ENCODE data around the gene MMP24.
A peak's percentile ranks its signal among the peaks of the same experiment; 100 is the strongest.

The MMP24 gene

GRCh38 chr20:35281506-35282101 is 55.1 kb downstream of the MMP24 start:
- no peak for DNase-seq

GRCh38 chr20:35283441-35284266 is 57.2 kb downstream of the MMP24 start:
- DNase-seq: peak; percentile 47

- DNase-seq: peak; percentile 85
Observed at GRCh38 chr20:35284267-35284991, 57.9 kb downstream of the MMP24 start, which contains the start of gene EIF6. EIF6 (minus strand) TSS chr20:35284772; CDS start chr20:35284487, 285 bp downstream.

- no peak for DNase-seq
Observed at GRCh38 chr20:35284992-35285805, 58.7 kb downstream of the MMP24 start.

GRCh38 chr20:35285806-35286076 is 59.3 kb downstream of the MMP24 start:
- DNase-seq: peak; percentile 47

- no peak for DNase-seq
Observed at GRCh38 chr20:35286077-35286898, 59.8 kb downstream of the MMP24 start.

- no peak for DNase-seq
Observed at GRCh38 chr20:35286899-35287508, 60.5 kb downstream of the MMP24 start.

- DNase-seq: no peak
Observed at GRCh38 chr20:35287509-35288324, 61.2 kb downstream of the MMP24 start.

GRCh38 chr20:35288325-35289060 is 62.0 kb downstream of the MMP24 start:
- no peak for DNase-seq

GRCh38 chr20:35290186-35290886 is 63.8 kb downstream of the MMP24 start:
- no peak for DNase-seq

GRCh38 chr20:35290887-35291417 is 64.5 kb downstream of the MMP24 start:
- no peak for DNase-seq

GRCh38 chr20:35291654-35292503 is 65.4 kb downstream of the MMP24 start, which contains the start of gene FAM83C:
FAM83C (minus strand) TSS chr20:35292425; CDS start chr20:35292304, 121 bp downstream.
- DNase-seq: no peak

GRCh38 chr20:35292504-35293285 is 66.2 kb downstream of the MMP24 start:
- no peak for DNase-seq

- no peak for DNase-seq
Observed at GRCh38 chr20:35293303-35294292, 67.1 kb downstream of the MMP24 start.

- DNase-seq: no peak
Observed at GRCh38 chr20:35294293-35294685, 67.8 kb downstream of the MMP24 start.

- DNase-seq: no peak
Observed at GRCh38 chr20:35295058-35295457, 68.6 kb downstream of the MMP24 start.
